ENCODE results near the gene GALNT8. TPM values are rescaled to one million over a fixed set of nuclear protein-coding genes. Genes with fewer than 3 reads are reported as not detected.
"Not testable (repeated sequence)": the region's sequence is repeated elsewhere in the genome, so short reads cannot be mapped to it uniquely, and the experiment has no call there.

GALNT8 gene
- total RNA-seq, 1 experiment from 2014 or later, result not detected

- H3K4me1 ChIP-seq (replicated peaks), result no peaks in the 10 kb centered on the region
- H3K9me3 ChIP-seq (replicated peaks), result peaks cover 3% of the 10 kb centered on the region; the same call in 1 of the 2 replicates
- DNase-seq (ENCODE audit: low read depth in 1 of 2, low spot score in 2 of 2), result no peak
Measured at GRCh38 chr12:4720637-4720995, 416 bp downstream of the GALNT8 start.

GRCh38 chr12:4721587-4721986 is 1.4 kb downstream of the GALNT8 start:
- H3K4me3 ChIP-seq; H3K4me1 ChIP-seq (replicated peaks); H3K9me3 ChIP-seq (replicated peaks); DNase-seq (ENCODE audit: low read depth in 1 of 2, low spot score in 2 of 2); H3K27ac ChIP-seq; H3K36me3 ChIP-seq: not testable (repeated sequence)
- peaks cover 30% of the 10 kb centered on the region for H3K27me3 ChIP-seq (replicated peaks)

More at GRCh38 chr12:4720637-4720995, 416 bp downstream of the GALNT8 start:
- peaks cover 30% of the 10 kb centered on the region for H3K27me3 ChIP-seq (replicated peaks)
- no peaks in the 10 kb centered on the region for H3K36me3 ChIP-seq
- no peak overlapping the region for H3K4me3 ChIP-seq
- H3K27ac ChIP-seq, result no peak overlapping the region

GRCh38 chr12:4723226-4723625 is 3.0 kb downstream of the GALNT8 start:
- Histone ChIP-seq H3K4me1 (replicated peaks) (no peaks in the 10 kb centered on the region), H3K27ac (no peak overlapping the region), H3K36me3 (no peaks in the 10 kb centered on the region), H3K27me3 (replicated peaks) (peaks cover 30% of the 10 kb centered on the region), H3K4me3 (no peak overlapping the region), H3K9me3 (replicated peaks) (peaks cover 3% of the 10 kb centered on the region; the same call in 1 of the 2 replicates)
- DNase-seq (ENCODE audit: low read depth in 1 of 2, low spot score in 2 of 2), result no peak

- Histone ChIP-seq H3K9me3 (replicated peaks) (peaks cover 3% of the 10 kb centered on the region; the same call in 1 of the 2 replicates), H3K4me3 (no peak overlapping the region), H3K27me3 (replicated peaks) (peaks cover 22% of the 10 kb centered on the region), H3K27ac (no peak overlapping the region), H3K36me3 (no peaks in the 10 kb centered on the region), H3K4me1 (replicated peaks) (no peaks in the 10 kb centered on the region)
- no peak for DNase-seq (ENCODE audit: low read depth in 1 of 2, low spot score in 2 of 2)
Measured at GRCh38 chr12:4725057-4725456, 4.9 kb downstream of the GALNT8 start.

GRCh38 chr12:4734625-4735340 is 14.6 kb downstream of the GALNT8 start:
- H3K9me3 ChIP-seq (replicated peaks), result no peaks in the 10 kb centered on the region
- H3K4me1 ChIP-seq (replicated peaks), result no peaks in the 10 kb centered on the region
- H3K27ac ChIP-seq, result no peak overlapping the region
- H3K4me3 ChIP-seq, result no peak overlapping the region
- H3K36me3 ChIP-seq, result no peaks in the 10 kb centered on the region
- no peak for DNase-seq (ENCODE audit: low read depth in 1 of 2, low spot score in 2 of 2)
- peaks cover 7% of the 10 kb centered on the region; the same call in 1 of the 2 replicates for H3K27me3 ChIP-seq (replicated peaks)

- Histone ChIP-seq H3K27ac (no peak overlapping the region), H3K4me1 (replicated peaks) (no peaks in the 10 kb centered on the region), H3K9me3 (replicated peaks) (no peaks in the 10 kb centered on the region), H3K36me3 (no peaks in the 10 kb centered on the region), H3K27me3 (replicated peaks) (peaks cover 7% of the 10 kb centered on the region), H3K4me3 (no peak overlapping the region)
- DNase-seq (ENCODE audit: low read depth in 1 of 2, low spot score in 2 of 2), result no peak
Measured at GRCh38 chr12:4736091-4736490, 15.9 kb downstream of the GALNT8 start.

GRCh38 chr12:4738541-4738940 is 18.3 kb downstream of the GALNT8 start:
- no peaks in the 10 kb centered on the region; the same call in none of the 2 replicates for H3K27me3 ChIP-seq (replicated peaks)
- H3K36me3 ChIP-seq, result no peaks in the 10 kb centered on the region
- no peak for DNase-seq (ENCODE audit: low read depth in 1 of 2, low spot score in 2 of 2)
- H3K9me3 ChIP-seq (replicated peaks), result no peaks in the 10 kb centered on the region
- no peak overlapping the region for H3K27ac ChIP-seq
- no peaks in the 10 kb centered on the region for H3K4me1 ChIP-seq (replicated peaks)
- H3K4me3 ChIP-seq, result no peak overlapping the region

- Histone ChIP-seq H3K36me3 (no peaks in the 10 kb centered on the region), H3K27ac (no peak overlapping the region), H3K4me1 (replicated peaks) (no peaks in the 10 kb centered on the region), H3K9me3 (replicated peaks) (no peaks in the 10 kb centered on the region), H3K27me3 (replicated peaks) (no peaks in the 10 kb centered on the region; the same call in none of the 2 replicates), H3K4me3 (no peak overlapping the region)
- no peak for DNase-seq (ENCODE audit: low read depth in 1 of 2, low spot score in 2 of 2)
Measured at GRCh38 chr12:4742416-4742970, 22.3 kb downstream of the GALNT8 start.

GRCh38 chr12:4743046-4743445 is 22.8 kb downstream of the GALNT8 start:
- no peaks in the 10 kb centered on the region for H3K4me1 ChIP-seq (replicated peaks)
- H3K4me3 ChIP-seq, result no peak overlapping the region
- no peak for DNase-seq (ENCODE audit: low read depth in 1 of 2, low spot score in 2 of 2)
- H3K36me3 ChIP-seq, result no peaks in the 10 kb centered on the region
- no peak overlapping the region for H3K27ac ChIP-seq
- H3K9me3 ChIP-seq (replicated peaks), result no peaks in the 10 kb centered on the region
- peaks cover 3% of the 10 kb centered on the region for H3K27me3 ChIP-seq (replicated peaks)

GRCh38 chr12:4744709-4745108 is 24.5 kb downstream of the GALNT8 start:
- Histone ChIP-seq H3K36me3 (no peaks in the 10 kb centered on the region), H3K9me3 (replicated peaks) (no peaks in the 10 kb centered on the region), H3K4me1 (replicated peaks) (no peaks in the 10 kb centered on the region), H3K27ac (no peak overlapping the region), H3K4me3 (no peak overlapping the region), H3K27me3 (replicated peaks) (peaks cover 3% of the 10 kb centered on the region)
- DNase-seq (ENCODE audit: low read depth in 1 of 2, low spot score in 2 of 2), result no peak

- DNase-seq (ENCODE audit: low read depth in 1 of 2, low spot score in 2 of 2), result no peak
- no peak overlapping the region for H3K4me3 ChIP-seq
- peaks cover 3% of the 10 kb centered on the region for H3K27me3 ChIP-seq (replicated peaks)
- H3K9me3 ChIP-seq (replicated peaks), result no peaks in the 10 kb centered on the region
- no peaks in the 10 kb centered on the region for H3K36me3 ChIP-seq
- H3K4me1 ChIP-seq (replicated peaks), result no peaks in the 10 kb centered on the region
- no peak overlapping the region for H3K27ac ChIP-seq
Measured at GRCh38 chr12:4745249-4745648, 25.0 kb downstream of the GALNT8 start.

- H3K27ac ChIP-seq; H3K36me3 ChIP-seq; H3K4me3 ChIP-seq; H3K9me3 ChIP-seq (replicated peaks); DNase-seq (ENCODE audit: low read depth in 1 of 2, low spot score in 2 of 2); H3K27me3 ChIP-seq (replicated peaks); H3K4me1 ChIP-seq (replicated peaks): not testable (repeated sequence)
Measured at GRCh38 chr12:4751654-4752053, 31.5 kb downstream of the GALNT8 start.

GRCh38 chr12:4762773-4763172 is 42.6 kb downstream of the GALNT8 start:
- H3K4me3 ChIP-seq, result no peak overlapping the region
- no peak overlapping the region for H3K27ac ChIP-seq
- no peaks in the 10 kb centered on the region for H3K9me3 ChIP-seq (replicated peaks)
- DNase-seq (ENCODE audit: low read depth in 1 of 2, low spot score in 2 of 2), result no peak
- peaks cover 4% of the 10 kb centered on the region for H3K27me3 ChIP-seq (replicated peaks)
- no peaks in the 10 kb centered on the region for H3K36me3 ChIP-seq
- H3K4me1 ChIP-seq (replicated peaks), result no peaks in the 10 kb centered on the region

GRCh38 chr12:4763549-4763948 is 43.3 kb downstream of the GALNT8 start:
- H3K9me3 ChIP-seq (replicated peaks), result no peaks in the 10 kb centered on the region
- no peak for DNase-seq (ENCODE audit: low read depth in 1 of 2, low spot score in 2 of 2)
- H3K27me3 ChIP-seq (replicated peaks), result peaks cover 4% of the 10 kb centered on the region
- H3K4me1 ChIP-seq (replicated peaks), result no peaks in the 10 kb centered on the region
- no peaks in the 10 kb centered on the region for H3K36me3 ChIP-seq
- no peak overlapping the region for H3K4me3 ChIP-seq
- no peak overlapping the region for H3K27ac ChIP-seq

Measured in SJSA1 (cell line).